OCI-LY1 (cell line): ENCODE results near the gene PCDHGB6.
"Not testable (repeated sequence)": the region's sequence is repeated elsewhere in the genome, so short reads cannot be mapped to it uniquely, and the experiment has no call there.

Experiments
- EZH2 ChIP-seq: fragments of 200-600 bp; sonication (generic), shearing (Covaris generic); IDR thresholded peaks from 2 replicates; pipeline ENCODE4 v1.8.0; 2017; ENCODE audit warnings: borderline replicate concordance, mixed run types, mild to moderate bottlenecking, antibody characterized with exemption, low read length, moderate library complexity, mixed read lengths
- TF ChIP-seq, protein P1 (sequence below): fragments of 200-600 bp; sonication (generic), shearing (Covaris generic); IDR thresholded peaks from 2 replicates; pipeline ENCODE4 v1.5.1; 2017; ENCODE audit warnings: mild to moderate bottlenecking, antibody characterized with exemption, low read length, moderate library complexity, mixed read lengths

DNA sequence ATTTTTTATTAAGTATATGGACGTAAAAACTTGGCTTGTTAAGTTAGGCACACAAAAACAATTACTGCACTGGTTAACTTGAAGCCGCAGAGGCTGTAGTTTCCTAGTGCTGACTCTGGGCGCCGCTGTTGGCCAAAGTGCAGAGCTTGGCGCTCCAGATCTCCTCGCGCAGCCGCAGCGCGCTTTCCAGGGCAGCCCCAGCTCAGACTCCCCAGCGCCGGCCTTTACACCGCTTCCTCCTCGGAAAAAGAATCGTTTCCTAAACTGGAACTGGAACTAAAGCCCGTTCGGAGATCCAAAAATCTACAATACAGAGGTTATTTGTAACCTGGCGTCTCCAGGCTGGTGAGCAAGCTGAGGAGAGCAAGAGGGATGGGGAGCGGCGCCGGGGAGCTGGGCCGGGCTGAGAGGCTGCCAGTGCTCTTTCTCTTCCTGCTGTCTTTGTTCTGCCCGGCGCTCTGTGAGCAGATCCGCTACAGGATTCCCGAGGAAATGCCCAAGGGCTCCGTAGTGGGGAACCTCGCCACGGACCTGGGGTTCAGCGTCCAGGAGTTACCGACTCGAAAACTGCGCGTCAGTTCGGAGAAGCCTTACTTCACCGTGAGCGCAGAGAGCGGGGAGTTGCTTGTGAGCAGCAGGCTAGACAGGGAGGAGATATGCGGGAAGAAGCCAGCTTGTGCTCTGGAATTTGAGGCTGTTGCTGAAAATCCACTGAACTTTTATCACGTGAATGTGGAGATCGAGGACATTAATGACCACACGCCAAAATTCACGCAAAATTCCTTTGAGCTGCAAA is 9.9 kb upstream of the PCDHGB6 start, which contains the start of gene PCDHGB5:
- not testable (repeated sequence) for TF ChIP-seq EZH2
- TF ChIP-seq, protein P1, sequence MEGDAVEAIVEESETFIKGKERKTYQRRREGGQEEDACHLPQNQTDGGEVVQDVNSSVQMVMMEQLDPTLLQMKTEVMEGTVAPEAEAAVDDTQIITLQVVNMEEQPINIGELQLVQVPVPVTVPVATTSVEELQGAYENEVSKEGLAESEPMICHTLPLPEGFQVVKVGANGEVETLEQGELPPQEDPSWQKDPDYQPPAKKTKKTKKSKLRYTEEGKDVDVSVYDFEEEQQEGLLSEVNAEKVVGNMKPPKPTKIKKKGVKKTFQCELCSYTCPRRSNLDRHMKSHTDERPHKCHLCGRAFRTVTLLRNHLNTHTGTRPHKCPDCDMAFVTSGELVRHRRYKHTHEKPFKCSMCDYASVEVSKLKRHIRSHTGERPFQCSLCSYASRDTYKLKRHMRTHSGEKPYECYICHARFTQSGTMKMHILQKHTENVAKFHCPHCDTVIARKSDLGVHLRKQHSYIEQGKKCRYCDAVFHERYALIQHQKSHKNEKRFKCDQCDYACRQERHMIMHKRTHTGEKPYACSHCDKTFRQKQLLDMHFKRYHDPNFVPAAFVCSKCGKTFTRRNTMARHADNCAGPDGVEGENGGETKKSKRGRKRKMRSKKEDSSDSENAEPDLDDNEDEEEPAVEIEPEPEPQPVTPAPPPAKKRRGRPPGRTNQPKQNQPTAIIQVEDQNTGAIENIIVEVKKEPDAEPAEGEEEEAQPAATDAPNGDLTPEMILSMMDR: not testable (repeated sequence)
